Occipital lobe (tissue), 2 donors: Measurements from ENCODE around the gene DPP6. TPM values are rescaled to one million over a fixed set of nuclear protein-coding genes. Genes with fewer than 3 reads are reported as not detected.
A peak's percentile ranks its signal among the peaks of the same experiment; 100 is the strongest.
"Not testable (repeated sequence)": the region's sequence is repeated elsewhere in the genome, so short reads cannot be mapped to it uniquely, and the experiment has no call there.

Experiments
- DNase-seq: peaks from one replicate; lab custom pipeline; 2025; lab: John Stamatoyannopoulos, UW
- total RNA-seq: library from RNA; depleted of rRNA; stranded (reverse); fragments of >200 nt; gene quantifications from one replicate; pipeline ENCODE4 v1.2.3, GENCODE V29; 2014

The DPP6 gene
- 36.7 TPM for total RNA-seq

DNA sequence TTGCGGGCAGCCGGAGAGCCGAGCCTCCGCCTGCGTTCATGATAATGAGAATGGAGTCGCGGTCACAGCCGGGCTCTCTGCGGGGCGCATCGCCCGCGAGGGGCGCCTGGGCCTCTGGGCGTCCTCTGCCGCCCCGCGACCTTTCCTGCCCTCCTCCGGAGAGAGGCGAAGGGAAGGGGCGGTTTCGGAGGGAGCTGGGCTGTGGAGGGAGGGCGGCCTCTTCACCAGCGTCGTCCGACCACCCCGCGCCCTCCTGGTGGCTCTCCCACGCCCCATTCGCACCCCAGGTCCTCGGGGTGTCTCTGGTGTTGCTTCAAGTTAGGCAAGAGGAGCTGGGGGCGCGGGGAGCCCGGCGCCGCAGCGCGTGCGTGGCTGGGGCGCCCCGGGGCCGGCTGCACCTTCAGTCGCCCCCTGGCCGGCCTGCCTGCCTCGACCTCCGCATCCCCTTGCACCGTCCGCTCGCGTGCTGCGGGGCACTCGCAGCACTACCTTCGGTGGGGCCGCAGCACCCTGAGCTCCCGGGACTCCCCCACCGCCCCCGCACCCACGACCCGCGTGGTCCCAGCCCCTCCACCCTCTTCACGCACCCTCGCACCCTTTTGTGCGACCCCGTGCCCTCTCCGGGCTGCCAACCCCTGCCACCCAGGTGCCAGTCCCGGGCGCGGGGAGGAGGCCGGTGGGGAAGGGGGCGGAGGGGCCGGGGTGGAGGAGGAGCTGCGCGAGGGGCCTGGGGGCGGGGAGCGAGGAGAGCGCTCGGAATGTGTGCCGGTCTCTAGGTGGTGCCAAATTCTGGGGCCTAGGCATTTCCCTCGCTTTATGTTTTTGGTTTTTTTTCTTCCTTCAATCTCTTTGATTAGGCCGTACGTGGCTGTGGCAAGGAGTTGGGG, at the start of gene DPP6:
DPP6 (plus strand) TSS at position 756 of the 887 bp plus-strand sequence.
- DNase-seq = not testable (repeated sequence)

DNA sequence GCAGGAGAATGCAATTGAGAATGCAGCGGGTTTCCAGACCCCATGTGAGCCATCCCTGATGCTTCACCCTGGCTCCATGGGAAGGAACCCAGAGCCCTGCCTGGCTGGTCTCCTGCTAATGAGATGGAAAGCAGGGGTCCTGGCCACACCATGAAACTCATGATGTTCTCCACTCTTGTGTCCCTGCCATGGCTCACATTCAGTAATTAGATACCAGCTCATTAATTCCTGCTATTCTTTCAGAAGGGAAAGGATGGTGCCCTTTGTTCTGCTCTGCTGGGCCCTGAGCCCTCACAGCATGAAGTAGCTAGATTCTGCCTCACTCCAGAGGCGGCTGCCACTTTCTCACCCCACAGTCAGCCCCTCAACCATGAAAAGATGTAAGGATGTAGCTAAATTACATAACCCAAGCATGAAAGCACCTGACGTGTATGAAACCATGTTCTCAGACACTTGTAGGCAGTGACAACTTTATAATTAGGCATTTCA, 42.7 kb upstream of the DPP6 start:
- DNase-seq = not testable (repeated sequence)

DNA sequence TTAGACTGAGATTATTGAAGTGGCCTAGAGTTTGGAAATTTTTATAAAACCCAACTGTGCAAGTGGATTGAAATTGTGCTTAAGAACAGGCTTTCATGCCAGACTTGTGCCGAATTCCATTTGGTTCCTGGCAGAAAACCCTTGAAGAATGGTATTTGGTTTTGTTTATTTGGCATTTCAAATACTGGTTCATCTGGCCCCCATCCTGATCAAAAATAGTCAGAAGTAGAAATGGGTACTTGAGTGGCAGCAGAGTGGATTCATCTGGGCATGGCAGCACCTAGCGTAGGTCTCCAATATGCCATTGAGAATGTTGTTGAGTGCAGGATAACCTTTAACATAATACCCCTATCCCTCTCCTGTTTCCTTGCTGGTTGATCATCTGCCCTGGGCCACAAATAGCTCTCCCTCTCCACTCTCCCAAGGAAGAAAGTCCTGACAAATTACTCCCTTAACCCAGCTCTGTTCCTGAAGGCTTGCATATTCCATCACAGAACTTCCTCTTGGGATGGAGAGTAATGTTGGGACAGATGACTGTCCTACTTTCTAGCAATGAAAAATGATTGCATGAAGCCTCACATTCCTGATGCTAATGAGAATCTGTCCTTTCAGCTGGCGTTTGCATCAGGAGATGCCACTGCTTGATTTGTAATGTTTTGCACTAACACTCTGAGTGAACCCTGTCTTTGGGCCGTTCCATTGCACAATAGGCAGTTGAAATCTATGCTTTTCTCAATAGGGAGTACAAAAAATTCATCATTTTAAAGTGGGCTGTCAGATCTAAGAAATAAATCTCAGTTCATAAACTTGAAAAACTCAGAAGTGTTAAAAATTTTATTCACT, 41.3 kb upstream of the DPP6 start:
- DNase-seq = not testable (repeated sequence)

DNA sequence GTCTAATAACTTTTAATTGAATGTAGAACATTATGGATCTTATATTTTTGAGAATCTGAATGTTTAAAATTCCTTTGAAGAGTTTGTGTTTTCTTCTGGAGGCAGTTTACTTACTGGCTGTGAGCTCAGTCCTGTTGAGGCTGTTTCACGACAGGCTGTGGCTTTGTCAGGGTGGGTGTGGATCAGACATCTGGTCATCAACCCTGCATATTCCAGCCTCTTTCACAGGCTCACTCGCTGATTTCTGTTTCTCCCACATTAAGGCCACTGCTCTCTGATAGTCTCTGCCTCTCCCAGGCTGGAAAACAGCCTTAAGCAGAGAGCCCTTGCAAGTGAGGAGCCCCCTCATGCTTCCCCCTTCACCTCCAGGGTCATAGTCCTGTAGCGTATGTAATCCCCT, 39.4 kb upstream of the DPP6 start:
- not testable (repeated sequence) for DNase-seq

DNA sequence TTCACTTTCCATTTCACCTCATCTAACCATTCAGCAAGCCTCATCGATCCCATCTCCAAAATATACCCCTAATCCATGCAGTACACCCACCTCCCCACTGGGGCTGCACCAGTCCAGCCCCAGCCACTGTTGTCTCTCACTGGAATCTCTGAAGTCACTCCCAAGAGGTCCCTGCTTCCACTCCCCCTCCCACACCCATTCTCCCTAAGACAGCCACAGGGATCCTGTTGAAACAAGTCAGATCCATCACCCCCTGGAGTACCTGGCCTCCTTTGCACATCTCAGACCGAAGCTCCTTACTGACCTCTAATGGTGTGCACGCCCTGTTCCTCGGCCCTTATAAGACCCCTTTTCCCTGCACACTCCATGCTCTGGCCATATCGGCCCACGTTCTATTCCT, 36.6 kb upstream of the DPP6 start:
- not testable (repeated sequence) for DNase-seq

DNA sequence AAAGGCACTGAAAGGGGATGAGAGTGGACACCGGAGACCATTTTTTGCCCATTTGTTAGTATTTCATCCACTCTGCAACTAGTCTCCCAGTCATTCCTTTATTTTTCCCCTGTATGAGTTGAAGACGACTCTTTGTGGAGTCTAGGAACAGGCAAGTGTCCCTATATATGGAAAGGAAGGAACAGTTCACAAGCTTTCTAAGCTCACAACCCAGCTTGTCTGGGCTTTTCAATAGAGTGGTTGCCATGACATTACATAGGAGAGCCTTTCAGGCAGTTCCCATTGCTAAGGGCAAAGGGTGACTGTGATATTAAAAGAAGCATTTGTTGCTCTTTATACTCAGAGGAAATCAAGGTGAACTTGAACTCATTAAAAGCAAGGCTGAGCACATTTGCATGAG, 33.8 kb upstream of the DPP6 start:
- not testable (repeated sequence) for DNase-seq

DNA sequence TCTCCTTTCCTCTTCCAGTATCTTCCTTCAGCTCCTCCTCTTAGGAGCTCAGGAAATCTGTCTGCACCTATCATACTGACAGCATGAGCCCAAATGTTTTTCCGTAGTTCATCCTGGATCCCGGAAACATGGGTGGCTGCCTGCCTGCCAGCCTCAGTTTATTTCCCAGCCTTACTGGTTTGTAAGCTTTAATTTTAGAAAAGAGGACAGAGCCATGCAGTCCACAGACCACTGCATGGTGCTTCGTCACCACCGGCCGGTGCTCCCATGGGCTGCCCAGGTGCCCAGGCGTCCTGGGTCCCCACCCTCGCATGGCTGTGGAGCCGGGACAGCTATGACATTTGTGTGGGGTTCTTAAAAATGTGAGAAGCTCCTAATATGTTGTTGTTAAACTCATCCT, 24.4 kb upstream of the DPP6 start:
- not testable (repeated sequence) for DNase-seq

DNA sequence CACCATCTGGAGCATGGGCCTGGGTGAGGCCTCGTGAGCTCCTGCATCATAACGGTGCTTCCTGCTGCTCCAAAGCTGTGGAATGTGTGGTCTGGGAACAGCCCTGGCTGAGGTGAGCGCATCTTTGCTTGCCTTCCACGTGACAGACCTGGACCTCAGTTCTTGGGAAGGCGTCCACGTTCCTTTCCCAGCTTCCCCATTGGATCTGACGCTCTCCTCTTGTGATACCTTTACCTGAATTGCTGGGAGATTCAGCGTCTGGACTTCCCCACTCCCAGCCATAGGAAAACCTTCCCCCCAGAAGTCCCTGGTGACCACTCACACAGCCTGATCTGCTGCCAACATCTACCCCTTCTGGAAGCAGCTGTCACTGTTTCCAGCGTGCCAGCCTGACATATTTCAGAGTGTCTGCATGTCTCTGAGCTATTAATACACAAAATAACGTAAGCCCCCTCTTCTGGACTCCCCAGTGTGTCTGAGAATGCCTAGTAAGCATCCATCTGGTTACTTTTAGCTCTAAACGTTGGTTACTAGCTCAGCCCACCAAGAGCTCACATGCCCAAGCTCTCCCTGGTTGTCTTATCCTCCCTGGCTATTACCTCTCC, 21.6 kb upstream of the DPP6 start:
- not testable (repeated sequence) for DNase-seq

DNA sequence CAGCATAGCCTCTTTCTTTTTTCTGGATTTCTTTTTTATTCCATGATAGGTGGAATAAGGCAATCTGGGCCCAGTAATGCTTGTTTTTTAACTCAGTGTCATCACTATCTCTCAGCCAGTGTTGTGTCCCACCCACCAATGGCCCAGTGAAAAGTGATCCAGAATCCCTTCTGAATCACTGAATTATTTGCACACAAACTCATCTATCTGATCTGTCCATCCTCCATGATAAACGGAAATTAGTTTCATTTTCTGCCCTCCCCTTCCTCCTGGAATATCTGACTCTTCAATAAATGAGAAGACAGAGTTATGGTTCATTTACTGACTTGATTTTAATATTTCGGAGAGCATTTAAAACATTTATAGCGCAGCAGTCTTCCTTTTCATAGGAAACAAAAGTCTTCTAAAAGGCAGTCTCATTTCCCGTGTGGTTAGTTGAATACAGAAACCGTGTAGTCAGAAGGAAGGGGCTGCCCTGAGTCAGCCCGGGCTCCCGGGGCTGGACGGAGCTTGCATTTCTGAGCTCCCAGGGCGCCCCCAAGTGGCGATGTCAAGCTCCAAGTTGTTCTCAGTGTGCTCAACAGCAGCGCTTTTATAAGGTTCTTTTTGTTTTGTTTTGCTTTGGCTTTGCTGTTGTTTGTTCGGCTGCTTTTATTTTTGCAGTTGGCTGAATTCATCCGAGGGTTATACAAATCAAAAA, 12.6 kb upstream of the DPP6 start:
- DNase-seq = not testable (repeated sequence)

DNA sequence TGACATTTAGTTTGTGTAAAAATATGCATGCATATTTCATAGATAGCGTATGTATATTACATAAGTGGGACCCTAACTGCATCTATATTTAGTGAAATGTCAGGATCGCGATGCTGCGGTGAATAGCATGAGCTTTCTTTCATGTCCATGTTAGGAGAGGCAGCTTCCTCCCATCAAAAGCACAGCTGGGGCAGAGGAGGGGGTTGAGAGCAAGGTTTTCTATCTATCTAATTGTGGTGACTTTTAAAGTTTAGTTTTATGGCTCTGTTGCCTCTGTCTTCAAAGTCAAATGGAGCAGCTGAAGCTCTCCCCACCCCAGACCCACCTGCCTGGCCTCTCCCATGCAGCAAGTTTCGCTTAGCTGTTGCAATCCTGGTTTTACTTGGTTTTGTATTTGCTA, 1.8 kb upstream of the DPP6 start:
- DNase-seq = not testable (repeated sequence)

DNA sequence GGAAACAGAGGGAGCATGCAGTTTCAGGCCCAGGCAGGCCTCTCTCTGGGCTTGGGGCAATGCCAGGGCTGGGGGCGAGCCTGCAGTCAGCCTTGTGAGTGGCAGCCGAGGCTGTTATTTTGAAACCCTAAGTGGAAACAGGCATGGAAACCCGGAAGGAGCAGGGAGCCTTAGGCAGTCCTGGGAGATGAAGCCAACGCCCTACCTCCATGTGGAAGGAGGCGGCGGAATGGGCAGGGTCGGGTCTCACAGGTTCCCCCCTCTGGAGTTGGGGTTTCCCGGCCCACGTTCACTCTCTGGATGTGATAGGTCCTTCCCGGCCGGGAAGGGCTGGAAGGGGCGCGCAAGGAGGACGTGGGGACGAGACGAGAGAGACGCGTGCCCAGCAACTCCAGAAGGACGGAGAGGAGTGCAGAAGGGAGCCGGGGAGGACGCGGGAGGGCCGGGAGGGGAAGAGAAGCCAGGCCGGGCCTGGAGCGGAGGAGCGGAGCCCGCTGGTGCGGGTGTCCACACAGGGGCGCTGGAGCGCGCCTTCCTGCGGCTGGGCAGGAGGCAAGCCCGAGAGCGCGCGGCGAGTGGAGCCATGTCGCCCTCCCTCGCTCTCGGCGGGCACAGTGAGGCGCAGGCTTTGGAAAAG, 1.1 kb upstream of the DPP6 start:
- DNase-seq = peak; percentile 14

DNA sequence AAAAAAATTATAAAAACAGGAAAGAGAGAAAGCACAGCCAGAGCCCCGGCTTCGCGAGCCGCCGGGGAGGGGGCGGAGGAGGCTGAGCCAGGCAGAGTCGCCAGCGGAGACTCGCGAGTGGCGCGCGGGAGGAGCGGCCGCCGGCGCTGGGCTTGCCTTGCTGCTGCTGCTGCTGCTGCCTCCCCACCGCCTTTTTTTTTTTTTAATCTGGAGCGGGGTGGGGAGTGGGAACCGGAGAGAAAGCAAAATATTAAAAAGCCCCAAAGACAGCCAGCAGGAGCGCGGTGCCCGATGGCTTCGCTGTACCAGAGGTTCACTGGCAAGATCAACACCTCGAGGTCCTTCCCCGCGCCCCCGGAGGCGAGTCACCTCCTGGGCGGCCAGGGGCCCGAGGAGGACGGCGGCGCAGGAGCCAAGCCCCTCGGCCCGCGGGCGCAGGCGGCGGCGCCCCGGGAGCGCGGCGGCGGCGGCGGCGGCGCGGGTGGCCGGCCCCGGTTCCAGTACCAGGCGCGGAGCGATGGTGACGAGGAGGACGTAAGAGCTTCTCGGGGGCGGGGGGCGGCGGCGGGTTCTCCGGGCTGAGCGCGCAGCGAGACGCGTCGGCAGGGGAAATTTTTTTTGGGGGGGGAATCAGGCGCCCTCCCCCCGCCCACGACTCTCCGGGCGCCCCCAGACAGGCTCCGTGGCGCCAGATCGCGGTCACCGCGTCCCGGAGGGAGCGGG, 493 bp downstream of the DPP6 start:
- DNase-seq = not testable (repeated sequence)

DNA sequence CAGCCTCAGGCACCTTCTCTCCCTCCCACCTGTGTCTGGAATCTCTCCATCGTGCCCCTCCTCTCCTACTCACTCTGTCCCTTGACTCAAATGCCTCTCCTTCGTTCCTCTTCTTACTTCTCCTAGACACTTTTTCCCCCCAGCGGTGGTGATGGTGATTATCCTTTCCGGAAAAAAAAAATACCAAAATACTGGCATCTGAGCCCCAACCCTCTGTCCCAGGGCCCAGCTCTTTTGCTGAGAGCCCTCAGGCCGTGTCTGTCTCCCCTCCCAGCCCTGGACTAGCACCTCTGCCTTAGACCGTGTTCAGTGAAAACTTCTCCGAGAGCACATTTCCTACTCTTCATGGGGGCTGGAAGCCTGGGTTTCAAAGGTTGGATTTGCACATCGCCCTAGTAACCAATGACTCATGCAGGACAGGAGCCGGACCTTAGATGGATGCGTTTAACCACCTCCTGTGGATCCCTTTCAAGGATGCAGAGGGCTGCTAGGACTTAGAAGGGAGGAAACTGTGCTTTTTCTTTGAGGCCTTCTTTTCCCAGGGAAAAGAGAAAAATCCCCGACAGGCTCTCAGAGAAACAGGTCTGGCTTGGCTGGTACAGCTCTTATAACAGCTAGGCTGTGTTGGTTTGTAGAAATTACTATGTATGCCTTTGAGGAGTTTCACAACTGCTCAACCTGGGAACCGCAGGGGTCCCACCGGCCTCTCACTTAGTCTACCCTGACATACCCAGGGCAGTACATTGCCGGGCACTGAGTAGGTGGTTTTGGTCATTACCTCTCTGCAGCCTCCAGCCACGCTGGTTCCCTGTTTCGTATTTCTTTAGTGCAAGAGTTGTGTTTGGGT, 1.5 kb downstream of the DPP6 start:
- not testable (repeated sequence) for DNase-seq

DNA sequence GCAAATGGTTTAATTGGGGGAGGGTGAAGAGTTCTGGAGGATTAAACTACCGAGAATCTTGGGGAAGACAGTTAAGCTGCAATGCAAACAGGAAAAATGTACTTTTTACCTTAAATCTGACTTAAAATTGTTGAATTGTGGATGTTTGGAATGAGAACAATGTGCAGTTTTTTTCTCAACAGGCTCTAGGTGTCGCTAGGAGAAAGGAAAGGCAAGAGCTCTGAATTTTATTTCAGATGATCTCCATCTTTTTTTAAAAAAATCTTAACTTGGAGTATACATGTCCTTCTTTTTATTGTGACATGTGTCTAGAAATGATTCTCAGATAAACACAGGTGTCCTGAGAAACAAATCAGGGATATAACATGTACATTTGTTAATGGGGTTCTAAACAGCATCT, 2.5 kb downstream of the DPP6 start:
- not testable (repeated sequence) for DNase-seq

DNA sequence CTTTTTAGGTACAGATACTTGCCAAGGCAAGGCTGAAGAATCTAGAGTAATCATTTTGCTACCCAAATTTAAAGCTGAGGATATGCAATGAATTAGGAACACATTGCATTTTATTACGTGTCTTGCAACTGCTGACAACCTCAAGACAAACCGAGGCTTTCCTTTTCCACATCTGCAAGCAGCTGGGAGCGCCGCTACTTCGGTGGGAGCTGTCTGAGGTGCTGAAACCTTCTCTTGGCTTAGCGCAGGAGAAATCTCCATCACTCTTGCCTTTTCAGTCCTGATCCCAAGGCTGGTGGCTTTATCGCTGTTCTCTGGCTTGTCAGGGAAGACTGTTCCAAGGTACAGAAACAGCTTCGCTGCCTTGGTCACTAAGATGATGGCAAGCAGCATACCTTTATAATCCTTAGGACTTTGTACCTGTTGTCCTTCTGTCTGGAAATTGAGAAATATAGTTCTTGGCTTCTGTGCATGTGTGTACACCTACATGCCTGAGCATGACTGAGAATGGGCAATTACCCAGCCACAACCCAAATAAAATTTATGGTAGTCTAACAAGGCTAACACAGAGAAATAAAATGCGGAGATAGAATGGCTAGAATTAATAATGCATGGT, 3.4 kb downstream of the DPP6 start:
- not testable (repeated sequence) for DNase-seq

DNA sequence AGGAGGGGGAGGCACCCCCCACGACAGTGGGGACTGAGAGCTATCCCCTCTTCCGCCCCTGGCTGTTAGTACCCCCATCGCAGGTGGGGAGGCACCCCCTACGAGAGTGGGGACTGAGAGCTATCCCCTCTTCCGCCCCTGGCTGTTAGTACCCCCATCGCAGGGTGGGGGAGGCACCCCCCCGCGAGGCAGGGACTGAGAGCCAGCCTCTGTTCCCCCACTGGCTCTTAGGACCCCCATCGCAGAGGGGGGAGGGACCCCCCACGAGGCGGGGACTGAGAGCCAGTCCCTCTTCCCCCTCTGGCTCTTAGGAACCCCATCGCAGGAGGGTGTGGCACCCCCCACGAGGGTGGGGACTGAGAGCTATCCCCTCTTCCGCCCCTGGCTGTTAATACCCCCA, 6.6 kb downstream of the DPP6 start:
- DNase-seq = not testable (repeated sequence)

DNA sequence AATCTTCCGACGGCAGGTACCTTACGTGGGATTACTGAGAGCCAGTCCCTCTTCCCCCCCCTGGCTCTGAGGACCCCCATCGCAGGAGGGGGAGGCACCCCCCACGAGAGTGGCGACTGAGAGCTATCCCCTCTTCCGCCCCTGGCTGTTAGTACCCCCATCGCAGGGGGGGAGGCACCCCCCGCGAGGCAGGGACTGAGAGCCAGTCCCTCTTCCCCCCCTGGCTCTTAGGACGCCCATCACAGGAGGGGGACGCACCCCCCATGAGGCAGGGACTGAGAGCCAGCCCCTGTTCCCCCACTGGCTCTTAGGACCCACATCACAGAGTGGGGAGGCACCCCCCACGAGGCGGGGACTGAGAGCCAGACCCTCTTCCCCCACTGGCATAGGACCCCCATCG, 8.4 kb downstream of the DPP6 start:
- not testable (repeated sequence) for DNase-seq

DNA sequence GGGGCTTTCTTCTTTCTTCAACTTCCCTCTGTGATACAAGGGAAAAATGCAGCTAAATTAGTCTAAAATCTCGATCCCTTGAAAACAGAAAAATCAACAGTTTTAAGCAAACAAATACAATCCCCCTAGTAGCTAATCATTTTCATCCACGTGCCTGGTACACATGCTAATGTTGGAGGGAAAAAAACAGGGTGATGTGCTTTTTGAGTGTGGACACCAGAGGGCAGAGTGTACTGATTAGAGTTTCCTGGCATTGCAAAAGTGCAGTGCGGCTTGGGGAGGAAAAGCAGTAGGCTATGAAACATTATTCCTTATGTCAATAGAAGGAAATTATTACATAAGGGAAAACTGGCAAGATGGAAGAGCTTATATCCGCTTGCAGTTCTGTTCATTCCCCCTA, 19.6 kb downstream of the DPP6 start:
- peak; percentile 55 for DNase-seq
